Panc1 (cell line): ENCODE results near the gene FOXB2. TPM values are rescaled to one million over a fixed set of nuclear protein-coding genes. Genes with fewer than 3 reads are reported as not detected.

Experiments
- ATAC-seq: fragments of 200-7000 bp; cut with Tn5 transposase; 2 replicates; pipeline ENCODE4 v1.9.1; 2020; ENCODE audit warnings: mild to moderate bottlenecking, moderate library complexity
- BruUV-seq: library from RNA; stranded (reverse); fragments of 400-500 nt; replicated peaks from 2 replicates; lab custom pipeline; 2021; lab: Mats Ljungman, UMichigan
- CTCF ChIA-PET: fragments of 300-600 bp; sonication (Branson Sonifier 250); formaldehyde crosslinking; loops from one replicate; lab custom pipeline; 2022; ENCODE audit warnings: antibody characterized with exemption; lab: Charles Lee
- POLR2A ChIA-PET: fragments of 300-600 bp; sonication (Branson Sonifier 250); formaldehyde crosslinking; loops from one replicate; lab custom pipeline; 2022; ENCODE audit warnings: antibody characterized with exemption; lab: Charles Lee
- DNase-seq: peaks from one replicate; pipeline ENCODE4 v3.0.0-alpha.2; 2010; ENCODE audit warnings: low read depth, low spot score
- H3K27ac ChIP-seq: 2 replicates; pipeline ENCODE4 v1.5.1; 2011; ENCODE audit warnings: mild to moderate bottlenecking, low read length, inconsistent platforms
- H3K27me3 ChIP-seq: fragments of 200-500 bp; sonication (Bioruptor generic); 2 replicates; pipeline ENCODE4 v1.6.0; 2014; ENCODE audit warnings: low read length, inconsistent platforms; ENCODE audit not compliant: control insufficient read depth, insufficient read depth
- H3K36me3 ChIP-seq: fragments of 200-500 bp; sonication (Bioruptor generic); 2 replicates; pipeline ENCODE4 v1.5.1; 2014; ENCODE audit warnings: inconsistent platforms, mild to moderate bottlenecking, low read length, moderate library complexity; ENCODE audit not compliant: control insufficient read depth, insufficient read depth
- H3K4me1 ChIP-seq: 2 replicates; pipeline ENCODE4 v1.5.1; 2011; ENCODE audit warnings: inconsistent platforms, mild to moderate bottlenecking, low read length, moderate library complexity; ENCODE audit not compliant: control insufficient read depth, insufficient read depth
- H3K4me3 ChIP-seq, 2 experiments: 2 replicates each; pipeline ENCODE4 v1.5.1; 2011 to 2012; ENCODE audit warnings: low read depth in 2 of 2, low read length in 2 of 2, mild to moderate bottlenecking in 2 of 2, inconsistent platforms in 1 of 2, moderate library complexity in 1 of 2
- H3K9me3 ChIP-seq: fragments of 200-500 bp; sonication (Bioruptor generic); 2 replicates; pipeline ENCODE4 v1.5.1; 2014; ENCODE audit warnings: low read depth, mild to moderate bottlenecking, inconsistent platforms, low read length, moderate library complexity; ENCODE audit not compliant: control insufficient read depth, insufficient read depth
- CTCF ChIP-seq: fragments of 450-650 bp; IDR thresholded peaks from 2 replicates; pipeline ENCODE4 v1.5.1; 2017; ENCODE audit warnings: mild to moderate bottlenecking
- POLR2AphosphoS5 ChIP-seq: IDR thresholded peaks from 2 replicates; pipeline ENCODE4 v1.6.1; 2012; ENCODE audit warnings: mild to moderate bottlenecking, low read depth, low read length, moderate library complexity
- REST ChIP-seq, 2 experiments: IDR thresholded peaks; 2 replicates each; pipeline ENCODE4 v1.6.1; 2011 to 2012; ENCODE audit warnings: low read depth in 2 of 2, control low read depth in 1 of 2, low read length in 1 of 2, mild to moderate bottlenecking in 1 of 2, moderate library complexity in 1 of 2; ENCODE audit not compliant: insufficient read depth in 1 of 2
- SIN3A ChIP-seq: IDR thresholded peaks from 2 replicates; pipeline ENCODE4 v1.6.1; 2012; ENCODE audit warnings: low read depth, mild to moderate bottlenecking, low read length, moderate library complexity, borderline replicate concordance; ENCODE audit not compliant: insufficient read depth
- TCF7L2 ChIP-seq: IDR thresholded peaks from 2 replicates; pipeline ENCODE4 v1.6.1; 2011; ENCODE audit warnings: mild to moderate bottlenecking, low read depth, low read length, inconsistent platforms
- in situ Hi-C: cut with HindIII; loops from 2 replicates; pipeline ENCODE4 v1.10.0; 2016; ENCODE audit warnings: low sequenced_read_pairs, low pct_unique_long_range_greater_than_20kb
- intact Hi-C: fragments of 100-400 bp; cut with micrococcal nuclease; formaldehyde crosslinking; loops from one replicate; pipeline ENCODE4 v1.10.0; 2022; ENCODE audit not compliant: unreplicated experiment
- total RNA-seq: library from RNA; stranded (reverse); gene quantifications from one replicate; pipeline ENCODE4 v1.2.1, GENCODE V29; 2021; ENCODE audit not compliant: unreplicated experiment

Gene FOXB2
- total RNA-seq, 1 experiment from 2014 or later: not detected

- in situ Hi-C loops: no loop called here
- Histone ChIP-seq H3K36me3 (no peaks in the 10 kb centered on the region), H3K4me3 (no peak overlapping the region), H3K4me1 (no peaks in the 10 kb centered on the region), H3K27ac (no peak overlapping the region), H3K9me3 (no peaks in the 10 kb centered on the region), H3K27me3 (peaks cover 2% of the 10 kb centered on the region; the same call in 1 of the 2 replicates)
- no TSS peak for BruUV-seq
- TF ChIP-seq TCF7L2: no peak
- no peak for TF ChIP-seq REST (IDR thresholded peaks at IDR 0.05; ENCODE audit: insufficient read depth in 1 of 2, low read depth in 2 of 2, low read length in 1 of 2)
- TF ChIP-seq POLR2AphosphoS5: no peak
- TF ChIP-seq CTCF: no peak
- no peak for TF ChIP-seq SIN3A
- ATAC-seq (no peak), DNase-seq (no peak)
- ChIA-PET CTCF (no interaction called here), POLR2A (no interaction called here)
- intact Hi-C loops: no loop called here
Measured at GRCh38 chr9:76980566-76980965, 38.9 kb upstream of the FOXB2 start.

- TF ChIP-seq POLR2AphosphoS5 (no peak), SIN3A (no peak)
- no peaks in the 10 kb centered on the region for H3K36me3 ChIP-seq
- no TSS peak for BruUV-seq
- POLR2A ChIA-PET: no interaction called here
- intact Hi-C loops (no loop called here), in situ Hi-C loops (no loop called here)
- H3K27me3 ChIP-seq: no peaks in the 10 kb centered on the region
- DNase-seq: no peak
- H3K4me3 ChIP-seq: no peak overlapping the region
- CTCF ChIA-PET: no interaction called here
- no peak overlapping the region for H3K27ac ChIP-seq
- ATAC-seq: no peak
- no peaks in the 10 kb centered on the region for H3K9me3 ChIP-seq
- H3K4me1 ChIP-seq: no peaks in the 10 kb centered on the region
Measured at GRCh38 chr9:76984486-76984885, 35.0 kb upstream of the FOXB2 start.

GRCh38 chr9:76985581-76985980 is 33.9 kb upstream of the FOXB2 start:
- ChIA-PET POLR2A (interaction anchor here (0.6 kb wide), 1 partner anchor 23 kb away, joined by 5 read pairs; no protein-coding TSS in a partner anchor), CTCF (no interaction called here)
- in situ Hi-C loops: no loop called here
- Histone ChIP-seq H3K36me3 (no peaks in the 10 kb centered on the region), H3K4me1 (no peaks in the 10 kb centered on the region), H3K27me3 (no peaks in the 10 kb centered on the region), H3K4me3 (no peak overlapping the region), H3K9me3 (no peaks in the 10 kb centered on the region), H3K27ac (no peak overlapping the region)
- TF ChIP-seq CTCF (no peak), SIN3A (no peak), POLR2AphosphoS5 (no peak)
- ATAC-seq: no peak
- intact Hi-C loops: loop anchor here (5.0 kb wide), 1 partner anchor 228 kb away; no protein-coding TSS in a partner anchor
- DNase-seq: no peak
- BruUV-seq: no TSS peak
